Natural killer cell (primary cell): ENCODE measurements around the gene DOCK6. TPM values are rescaled to one million over a fixed set of nuclear protein-coding genes. Genes with fewer than 3 reads are reported as not detected.

Source experiments
- ATAC-seq, 3 donors: fragments of 150-1000 bp in 2 of 3; fragments of 200-7000 bp in 1 of 3; cut with Tn5 transposase; 1 replicate in 1 of 3; 2 replicates in 2 of 3; pipeline ENCODE4 v1.10.0; 2021; ENCODE audit warnings: mild to moderate bottlenecking in 2 of 3, moderate library complexity in 2 of 3
- DNase-seq, 2 donors: peaks; one replicate each; pipeline versions ENCODE4 v3.0.0 to v3.0.0-alpha.2; 2013 to 2021; ENCODE audit warnings: mixed read lengths in 1 of 2
- H3K27ac ChIP-seq: one replicate; pipeline ENCODE4 v1.5.1; 2013; ENCODE audit warnings: mild to moderate bottlenecking, low read length
- H3K27me3 ChIP-seq: one replicate; pipeline ENCODE4 v1.6.1; 2013; ENCODE audit warnings: low read length; ENCODE audit not compliant: control insufficient read depth, insufficient read depth
- H3K36me3 ChIP-seq: one replicate; pipeline ENCODE4 v1.6.1; 2013; ENCODE audit warnings: low read length; ENCODE audit not compliant: control insufficient read depth, insufficient read depth
- H3K4me1 ChIP-seq: one replicate; pipeline ENCODE4 v1.6.1; 2013; ENCODE audit warnings: low read length; ENCODE audit not compliant: control insufficient read depth, insufficient read depth
- H3K4me3 ChIP-seq: one replicate; pipeline ENCODE4 v1.5.1; 2013; ENCODE audit warnings: low read length
- H3K9me3 ChIP-seq: one replicate; pipeline ENCODE4 v1.6.1; 2013; ENCODE audit warnings: low read length; ENCODE audit not compliant: control insufficient read depth, insufficient read depth
- H3K27ac Mint-ChIP-seq, 2 donors: one replicate each; pipeline ENCODE4 v1.8.0; 2022; ENCODE audit warnings: mild to moderate bottlenecking in 2 of 2, mixed read lengths in 2 of 2, moderate library complexity in 1 of 2
- H3K27me3 Mint-ChIP-seq, 2 donors: one replicate each; pipeline ENCODE4 v1.8.0; 2022; ENCODE audit warnings: low read depth in 2 of 2, mixed read lengths in 2 of 2
- H3K36me3 Mint-ChIP-seq: one replicate; pipeline ENCODE4 v1.8.0; 2022; ENCODE audit warnings: mixed read lengths
- H3K4me1 Mint-ChIP-seq, 2 donors: one replicate each; pipeline ENCODE4 v1.8.0; 2022; ENCODE audit warnings: mixed read lengths in 2 of 2
- H3K4me3 Mint-ChIP-seq: one replicate; pipeline ENCODE4 v1.8.0; 2022; ENCODE audit warnings: mild to moderate bottlenecking, moderate library complexity, mixed read lengths
- H3K9me3 Mint-ChIP-seq, 2 donors: one replicate each; pipeline ENCODE4 v1.8.0; 2022; ENCODE audit warnings: mixed read lengths in 2 of 2
- WGBS: methylation state at CpG from one replicate; pipeline ENCODE4 v1.1.7; 2013; ENCODE audit warnings: missing lambda C conversion rate; ENCODE audit not compliant: insufficient coverage; 5-methylcytosine and 5-hydroxymethylcytosine counted together
- intact Hi-C: fragments of 100-400 bp; cut with micrococcal nuclease; formaldehyde crosslinking; loops from one replicate; pipeline ENCODE4 v1.14.2; 2022
- total RNA-seq, 4 donors: library from RNA; stranded (reverse); fragments of 120-200 nt in 1 of 4; gene quantifications; one replicate each; pipeline versions ENCODE4 v1.2.3 to v1.2.4, GENCODE V29; 2013 to 2022
- TF ChIP-seq, protein P1 (sequence below): fragments of 200-600 bp; IDR thresholded peaks from one replicate; pipeline ENCODE4 v1.8.0; 2022; ENCODE audit warnings: antibody characterized with exemption

DOCK6 gene
- total RNA-seq, 3 donors from 2014 or later (not counting 1 experiment from before 2014, with no cell fraction given): 0.82 to 2.3 (median 0.86) TPM

DNA sequence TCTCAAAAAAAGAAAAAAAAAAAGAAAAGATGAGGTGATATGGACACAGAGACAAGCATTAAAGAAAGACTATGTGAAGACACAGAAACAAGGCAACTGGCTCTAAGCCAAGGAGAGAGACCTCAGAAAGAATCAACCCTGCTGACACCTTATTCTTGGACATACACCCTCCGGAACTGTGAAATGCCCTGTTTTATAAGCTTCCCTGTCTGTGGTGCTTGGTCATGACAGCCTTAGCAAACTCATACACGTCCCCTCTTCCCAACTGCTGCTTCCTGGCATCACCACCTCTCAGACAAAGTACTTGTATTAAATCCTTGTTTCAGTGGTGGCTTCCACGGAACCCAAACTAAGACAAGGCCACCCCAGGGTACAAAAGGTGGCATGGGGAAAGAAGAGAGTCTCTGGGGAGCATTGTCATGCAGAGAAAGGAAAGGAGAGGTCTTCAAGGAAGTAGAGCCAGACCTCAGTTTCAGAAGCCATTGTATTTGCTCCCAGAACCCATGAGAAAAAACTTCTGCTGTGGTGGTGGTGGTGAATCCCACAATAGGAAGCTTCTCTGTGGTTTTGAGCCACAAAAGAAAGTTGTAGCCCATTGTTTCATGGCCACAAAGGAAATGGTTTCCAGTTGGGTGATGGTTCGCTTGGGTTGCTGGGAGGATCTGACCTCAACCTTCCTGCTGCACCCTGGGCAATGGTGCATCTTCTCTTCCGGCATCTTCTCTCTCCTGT lies 17.3 kb upstream of the DOCK6 start:
- H3K36me3 ChIP-seq: no peaks in the 10 kb centered on the region
- peaks cover 28% of the 10 kb centered on the region for H3K9me3 ChIP-seq
- Mint-ChIP-seq H3K4me1 (peaks cover 9% of the 10 kb centered on the region in 2 donors), H3K36me3 (no peaks in the 10 kb centered on the region), H3K4me3 (peak overlapping the region; percentile 77), H3K27me3 (peaks cover 7 to 26% of the 10 kb centered on the region in 2 donors), H3K9me3 (peaks cover 0 to 2% of the 10 kb centered on the region in 2 donors), H3K27ac (peak overlapping the region; percentile 43 to 46)
- TF ChIP-seq, protein P1, sequence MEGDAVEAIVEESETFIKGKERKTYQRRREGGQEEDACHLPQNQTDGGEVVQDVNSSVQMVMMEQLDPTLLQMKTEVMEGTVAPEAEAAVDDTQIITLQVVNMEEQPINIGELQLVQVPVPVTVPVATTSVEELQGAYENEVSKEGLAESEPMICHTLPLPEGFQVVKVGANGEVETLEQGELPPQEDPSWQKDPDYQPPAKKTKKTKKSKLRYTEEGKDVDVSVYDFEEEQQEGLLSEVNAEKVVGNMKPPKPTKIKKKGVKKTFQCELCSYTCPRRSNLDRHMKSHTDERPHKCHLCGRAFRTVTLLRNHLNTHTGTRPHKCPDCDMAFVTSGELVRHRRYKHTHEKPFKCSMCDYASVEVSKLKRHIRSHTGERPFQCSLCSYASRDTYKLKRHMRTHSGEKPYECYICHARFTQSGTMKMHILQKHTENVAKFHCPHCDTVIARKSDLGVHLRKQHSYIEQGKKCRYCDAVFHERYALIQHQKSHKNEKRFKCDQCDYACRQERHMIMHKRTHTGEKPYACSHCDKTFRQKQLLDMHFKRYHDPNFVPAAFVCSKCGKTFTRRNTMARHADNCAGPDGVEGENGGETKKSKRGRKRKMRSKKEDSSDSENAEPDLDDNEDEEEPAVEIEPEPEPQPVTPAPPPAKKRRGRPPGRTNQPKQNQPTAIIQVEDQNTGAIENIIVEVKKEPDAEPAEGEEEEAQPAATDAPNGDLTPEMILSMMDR: no peak
- WGBS: 6% methylated on average over 5 of the region's 5 CpGs
- ATAC-seq: peak; percentile 44 to 82 (median 60)
- no peak overlapping the region for H3K4me3 ChIP-seq
- no peak overlapping the region for H3K27ac ChIP-seq
- peaks cover 30% of the 10 kb centered on the region for H3K27me3 ChIP-seq
- H3K4me1 ChIP-seq: peaks cover 25% of the 10 kb centered on the region
- intact Hi-C loops: no loop called here
- DNase-seq: peak in 1 of 2 donors; percentile 80

DNA sequence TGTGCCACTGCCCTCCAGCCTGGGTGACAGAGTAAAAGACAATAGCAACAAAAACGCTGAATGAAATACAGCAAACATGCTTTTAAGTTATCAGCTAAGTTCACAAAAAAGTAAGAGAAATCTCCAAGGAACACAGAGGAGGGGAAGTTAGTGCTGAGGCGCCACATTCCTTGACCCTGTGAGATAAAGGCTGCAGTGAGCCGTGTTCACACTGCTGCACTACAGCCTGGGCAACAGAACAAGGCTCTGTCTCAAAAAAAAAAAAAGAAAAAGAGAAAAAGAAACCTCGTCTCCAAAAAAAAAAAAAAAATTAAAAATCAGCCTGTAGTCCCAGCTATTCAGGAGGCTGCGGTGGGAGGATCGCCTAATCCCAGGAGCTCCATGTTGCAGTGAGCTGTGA lies 16.3 kb upstream of the DOCK6 start:
- Mint-ChIP-seq H3K4me1 (peaks cover 9% of the 10 kb centered on the region in 2 donors), H3K4me3 (no peak overlapping the region), H3K36me3 (no peaks in the 10 kb centered on the region), H3K27ac (no peak overlapping the region), H3K9me3 (peaks cover 0 to 2% of the 10 kb centered on the region in 2 donors), H3K27me3 (peaks cover 9 to 26% of the 10 kb centered on the region in 2 donors)
- H3K9me3 ChIP-seq: peaks cover 28% of the 10 kb centered on the region
- peaks cover 26% of the 10 kb centered on the region for H3K27me3 ChIP-seq
- no peaks in the 10 kb centered on the region for H3K36me3 ChIP-seq
- DNase-seq (no peak), ATAC-seq (no peak)
- peaks cover 25% of the 10 kb centered on the region for H3K4me1 ChIP-seq
- intact Hi-C loops: no loop called here
- TF ChIP-seq, protein P1: no peak
- no peak overlapping the region for H3K4me3 ChIP-seq
- no peak overlapping the region for H3K27ac ChIP-seq
- 53% methylated on average over 5 of the region's 6 CpGs for WGBS

DNA sequence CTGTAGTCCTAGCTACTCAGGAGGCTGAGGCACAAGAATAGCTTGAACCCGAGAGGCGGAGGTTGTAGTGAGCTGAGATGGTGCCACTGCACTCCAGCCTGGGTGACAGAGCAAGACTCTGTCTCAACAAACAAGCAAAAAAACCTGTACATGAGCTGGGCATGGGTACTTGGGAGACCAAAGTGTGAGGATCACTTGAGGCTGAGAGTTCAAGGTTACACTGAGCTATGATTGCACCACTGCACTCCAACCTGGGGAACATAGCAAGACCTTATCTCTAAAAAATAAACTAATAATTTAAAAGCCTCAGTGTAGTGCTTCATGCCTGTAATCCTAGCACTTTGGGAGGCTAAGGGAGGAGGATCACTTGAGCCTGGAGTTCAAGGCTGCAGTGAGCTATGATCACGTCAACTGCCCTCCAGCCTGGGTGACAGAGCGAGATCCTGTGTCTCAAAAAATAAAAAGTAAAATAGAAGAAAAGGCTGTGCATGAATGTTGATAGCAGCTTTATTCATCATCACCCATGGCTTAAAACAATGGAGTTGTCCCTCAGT lies 12.3 kb upstream of the DOCK6 start:
- no peak for DNase-seq
- TF ChIP-seq, protein P1: no peak
- H3K4me1 Mint-ChIP-seq: peaks cover 5 to 6% of the 10 kb centered on the region in 2 donors
- no peak for ATAC-seq
- 100% methylated on average over 2 of the region's 4 CpGs for WGBS
- Histone ChIP-seq H3K4me3 (no peak overlapping the region), H3K4me1 (peaks cover 13% of the 10 kb centered on the region), H3K36me3 (no peaks in the 10 kb centered on the region), H3K27ac (no peak overlapping the region), H3K9me3 (peaks cover 11% of the 10 kb centered on the region), H3K27me3 (peaks cover 10% of the 10 kb centered on the region)
- no peak overlapping the region for H3K27ac Mint-ChIP-seq
- H3K9me3 Mint-ChIP-seq: peaks cover 0 to under 1% of the 10 kb centered on the region in 2 donors
- no peaks in the 10 kb centered on the region for H3K36me3 Mint-ChIP-seq
- peaks cover 11 to 20% of the 10 kb centered on the region in 2 donors for H3K27me3 Mint-ChIP-seq
- intact Hi-C loops: no loop called here
- H3K4me3 Mint-ChIP-seq: no peak overlapping the region
